ENCODE results near the gene HELZ. TPM values are rescaled to one million over a fixed set of nuclear protein-coding genes. Genes with fewer than 3 reads are reported as not detected.
A peak's percentile ranks its signal among the peaks of the same experiment; 100 is the strongest.

Gene HELZ
- total and polyA plus RNA-seq, 2 donors (not counting 1 experiment from before 2014, with no cell fraction given) = 10.4 to 97.8 TPM

GRCh38 chr17:67055811-67056745 is 188.9 kb downstream of the HELZ start:
- no peak overlapping the region for H3K27ac Mint-ChIP-seq
- Histone ChIP-seq H3K27ac (ENCODE audit: low read length in 2 of 2) (no peak overlapping the region), H2AFZ (ENCODE audit: insufficient read depth, low read depth, low read length, poor library complexity, severe bottlenecking) (no peak overlapping the region), H3K27me3 (replicated peaks in 1 of 4; ENCODE audit: control extremely low read depth in 1 of 4, control insufficient read depth in 3 of 4, insufficient read depth in 4 of 4, low read length in 3 of 4) (no peaks in the 10 kb centered on the region), H4K20me1 (ENCODE audit: control insufficient read depth, insufficient read depth, low read length, poor library complexity, severe bottlenecking) (no peaks in the 10 kb centered on the region), H3K36me3 (replicated peaks in 1 of 2; ENCODE audit: control extremely low read depth in 1 of 2, control insufficient read depth in 1 of 2, extremely low read depth in 1 of 2, insufficient read depth in 2 of 2, low read length in 1 of 2) (no peaks in the 10 kb centered on the region), H3K4me1 (ENCODE audit: control insufficient read depth in 2 of 2, insufficient read depth in 2 of 2, low read length in 2 of 2) (peaks cover 0 to 8% of the 10 kb centered on the region in 2 donors), H3K4me3 (ENCODE audit: control extremely low read depth in 1 of 5, extremely low read depth in 1 of 5, insufficient read depth in 1 of 5, low read depth in 2 of 5, low read length in 4 of 5) (no peak overlapping the region), H3K9me3 (ENCODE audit: control extremely low read depth in 1 of 3, control insufficient read depth in 2 of 3, insufficient read depth in 1 of 3, low read length in 2 of 3) (peaks cover 0 to 11% (median 0%) of the 10 kb centered on the region in 3 donors), H3K9ac (ENCODE audit: low read length) (no peak overlapping the region), H3K4me2 (replicated peaks; ENCODE audit: low read depth, low read length, poor library complexity, severe bottlenecking) (no peak overlapping the region), H3K79me2 (ENCODE audit: control insufficient read depth, insufficient read depth, low read length) (no peaks in the 10 kb centered on the region)
- peak; percentile 18 for DNase-seq
- no peaks in the 10 kb centered on the region for H3K27me3 Mint-ChIP-seq
- peaks cover 6% of the 10 kb centered on the region for H3K4me1 Mint-ChIP-seq
- no peak for TF ChIP-seq CTCF (IDR thresholded peaks at IDR 0.05)
- TF ChIP-seq EZH2 (IDR thresholded peaks at IDR 0.05; ENCODE audit: borderline replicate concordance, insufficient read depth, low read depth, low read length, poor library complexity, severe bottlenecking) = no peak
- H3K4me3 Mint-ChIP-seq = no peak overlapping the region
- ChIA-PET CTCF (no interaction called here), POLR2A (no interaction called here)
- 88% methylated on average over 26 of the region's 29 CpGs for WGBS (ENCODE audit: insufficient coverage)
- intact Hi-C loops (cut with micrococcal nuclease) = no loop called here
- no peak for ATAC-seq (ENCODE audit: low read depth)
- no peaks in the 10 kb centered on the region for H3K9me3 Mint-ChIP-seq (ENCODE audit: insufficient read depth)

GRCh38 chr17:67055041-67055443 is 190.0 kb downstream of the HELZ start:
- Histone ChIP-seq H4K20me1 (ENCODE audit: control insufficient read depth, insufficient read depth, low read length, poor library complexity, severe bottlenecking) (no peaks in the 10 kb centered on the region), H3K9ac (ENCODE audit: low read length) (no peak overlapping the region), H3K36me3 (replicated peaks in 1 of 2; ENCODE audit: control extremely low read depth in 1 of 2, control insufficient read depth in 1 of 2, extremely low read depth in 1 of 2, insufficient read depth in 2 of 2, low read length in 1 of 2) (no peaks in the 10 kb centered on the region), H3K4me3 (ENCODE audit: control extremely low read depth in 1 of 5, extremely low read depth in 1 of 5, insufficient read depth in 1 of 5, low read depth in 2 of 5, low read length in 4 of 5) (no peak overlapping the region), H3K27ac (ENCODE audit: low read length in 2 of 2) (no peak overlapping the region), H3K79me2 (ENCODE audit: control insufficient read depth, insufficient read depth, low read length) (no peaks in the 10 kb centered on the region), H3K4me2 (replicated peaks; ENCODE audit: low read depth, low read length, poor library complexity, severe bottlenecking) (no peak overlapping the region), H3K27me3 (replicated peaks in 1 of 4; ENCODE audit: control extremely low read depth in 1 of 4, control insufficient read depth in 3 of 4, insufficient read depth in 4 of 4, low read length in 3 of 4) (no peaks in the 10 kb centered on the region), H2AFZ (ENCODE audit: insufficient read depth, low read depth, low read length, poor library complexity, severe bottlenecking) (no peak overlapping the region), H3K4me1 (ENCODE audit: control insufficient read depth in 2 of 2, insufficient read depth in 2 of 2, low read length in 2 of 2) (peaks cover 0 to 8% of the 10 kb centered on the region in 2 donors), H3K9me3 (ENCODE audit: control extremely low read depth in 1 of 3, control insufficient read depth in 2 of 3, insufficient read depth in 1 of 3, low read length in 2 of 3) (peaks cover 0 to 14% (median 0%) of the 10 kb centered on the region in 3 donors)
- intact Hi-C loops (cut with micrococcal nuclease) = no loop called here
- Mint-ChIP-seq H3K4me1 (peaks cover 6% of the 10 kb centered on the region), H3K4me3 (no peak overlapping the region), H3K27ac (no peak overlapping the region), H3K27me3 (no peaks in the 10 kb centered on the region), H3K9me3 (ENCODE audit: insufficient read depth) (no peaks in the 10 kb centered on the region)
- TF ChIP-seq CTCF (IDR thresholded peaks at IDR 0.05) (no peak), EZH2 (IDR thresholded peaks at IDR 0.05; ENCODE audit: borderline replicate concordance, insufficient read depth, low read depth, low read length, poor library complexity, severe bottlenecking) (no peak)
- ChIA-PET POLR2A (no interaction called here), CTCF (no interaction called here)
- WGBS (ENCODE audit: insufficient coverage) = 96% methylated on average over 14 of the region's 19 CpGs
- DNase-seq (no peak), ATAC-seq (ENCODE audit: low read depth) (no peak)

All from B cell (primary cell).